HEK293 (cell line): ENCODE measurements around the gene FAM72B.
"Not testable (repeated sequence)": the region's sequence is repeated elsewhere in the genome, so short reads cannot be mapped to it uniquely, and the experiment has no call there.

Experiments used
- MZF1 ChIP-seq: fragments of 450-650 bp; formaldehyde crosslinking; IDR thresholded peaks from 2 replicates; pipeline ENCODE4 v1.5.1; 2017; ENCODE audit warnings: missing biosample characterization, missing genetic modification characterization, borderline replicate concordance
- SCRT2 ChIP-seq: fragments of 450-650 bp; formaldehyde crosslinking; IDR thresholded peaks from 2 replicates; pipeline ENCODE4 v1.5.1; 2016; ENCODE audit warnings: missing biosample characterization, missing genetic modification characterization
- ZBTB7A ChIP-seq: fragments of 450-650 bp; formaldehyde crosslinking; IDR thresholded peaks from 2 replicates; pipeline ENCODE4 v1.5.1; 2016; ENCODE audit warnings: low read depth, missing biosample characterization, missing genetic modification characterization
- ZFHX2 ChIP-seq: fragments of 450-650 bp; formaldehyde crosslinking; conservative IDR thresholded peaks from 2 replicates; pipeline ENCODE4 v1.5.1; 2016; ENCODE audit warnings: missing biosample characterization, missing genetic modification characterization
- ZNF138 ChIP-seq: fragments of 450-650 bp; formaldehyde crosslinking; IDR thresholded peaks from 2 replicates; pipeline ENCODE4 v1.5.1; 2016; ENCODE audit warnings: missing biosample characterization, missing genetic modification characterization, borderline replicate concordance
- ZNF146 ChIP-seq: fragments of 450-650 bp; formaldehyde crosslinking; IDR thresholded peaks from 2 replicates; pipeline ENCODE4 v1.5.1; 2016; ENCODE audit warnings: missing biosample characterization, missing genetic modification characterization
- ZNF175 ChIP-seq: fragments of 450-650 bp; formaldehyde crosslinking; IDR thresholded peaks from 2 replicates; pipeline ENCODE4 v1.5.1; 2016; ENCODE audit warnings: missing biosample characterization, missing genetic modification characterization
- ZNF660 ChIP-seq: fragments of 450-650 bp; IDR thresholded peaks from 2 replicates; pipeline ENCODE4 v1.5.1; 2018; ENCODE audit warnings: missing biosample characterization, mild to moderate bottlenecking, missing genetic modification characterization
- ZSCAN5A ChIP-seq: fragments of 450-650 bp; formaldehyde crosslinking; IDR thresholded peaks from 2 replicates; pipeline ENCODE4 v1.5.1; 2016; ENCODE audit warnings: missing biosample characterization, missing genetic modification characterization
- TF ChIP-seq, protein P1 (sequence below): fragments of 450-650 bp; formaldehyde crosslinking; IDR thresholded peaks from 2 replicates; pipeline ENCODE4 v1.5.1; 2016; ENCODE audit warnings: missing biosample characterization, missing genetic modification characterization
- TF ChIP-seq, protein P2 (sequence below): fragments of 450-650 bp; formaldehyde crosslinking; IDR thresholded peaks from 2 replicates; pipeline ENCODE4 v1.5.1; 2016; ENCODE audit warnings: missing biosample characterization, missing genetic modification characterization

DNA sequence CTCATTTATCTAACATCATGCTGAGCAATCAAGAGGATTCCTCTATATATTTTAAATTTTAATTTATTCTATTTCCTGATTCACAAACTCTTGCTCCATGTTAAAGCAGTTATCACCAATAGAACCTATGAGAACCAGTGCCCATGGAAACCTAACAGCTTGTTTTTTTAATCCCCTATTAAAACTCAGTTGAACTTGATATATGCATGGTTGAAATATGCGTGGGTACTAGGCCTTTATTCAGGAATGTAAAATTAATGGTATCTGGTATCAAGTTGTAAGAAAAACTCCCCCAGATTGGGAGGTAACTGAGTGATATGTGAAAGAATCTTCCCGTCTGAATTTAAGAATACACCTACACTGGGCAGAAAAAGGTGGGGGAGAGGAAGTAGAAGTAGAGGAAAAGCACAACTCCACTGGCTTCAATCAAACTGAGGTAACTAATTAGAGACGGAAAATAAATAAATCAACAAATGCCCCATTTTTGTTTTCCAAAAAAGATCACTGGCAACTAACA, 15.9 kb downstream of the FAM72B start:
- not testable (repeated sequence) for TF ChIP-seq ZNF175 (tag by site-specific recombination); SCRT2 (tag by site-specific recombination); ZSCAN5A (tag by site-specific recombination); ZNF138; ZBTB7A (tag by site-specific recombination); MZF1; ZFHX2 (tag by site-specific recombination); ZNF146; ZNF660 (tag by site-specific recombination)
- TF ChIP-seq, protein P1, sequence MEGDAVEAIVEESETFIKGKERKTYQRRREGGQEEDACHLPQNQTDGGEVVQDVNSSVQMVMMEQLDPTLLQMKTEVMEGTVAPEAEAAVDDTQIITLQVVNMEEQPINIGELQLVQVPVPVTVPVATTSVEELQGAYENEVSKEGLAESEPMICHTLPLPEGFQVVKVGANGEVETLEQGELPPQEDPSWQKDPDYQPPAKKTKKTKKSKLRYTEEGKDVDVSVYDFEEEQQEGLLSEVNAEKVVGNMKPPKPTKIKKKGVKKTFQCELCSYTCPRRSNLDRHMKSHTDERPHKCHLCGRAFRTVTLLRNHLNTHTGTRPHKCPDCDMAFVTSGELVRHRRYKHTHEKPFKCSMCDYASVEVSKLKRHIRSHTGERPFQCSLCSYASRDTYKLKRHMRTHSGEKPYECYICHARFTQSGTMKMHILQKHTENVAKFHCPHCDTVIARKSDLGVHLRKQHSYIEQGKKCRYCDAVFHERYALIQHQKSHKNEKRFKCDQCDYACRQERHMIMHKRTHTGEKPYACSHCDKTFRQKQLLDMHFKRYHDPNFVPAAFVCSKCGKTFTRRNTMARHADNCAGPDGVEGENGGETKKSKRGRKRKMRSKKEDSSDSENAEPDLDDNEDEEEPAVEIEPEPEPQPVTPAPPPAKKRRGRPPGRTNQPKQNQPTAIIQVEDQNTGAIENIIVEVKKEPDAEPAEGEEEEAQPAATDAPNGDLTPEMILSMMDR (tag by site-specific recombination), result not testable (repeated sequence)
- TF ChIP-seq, protein P2, sequence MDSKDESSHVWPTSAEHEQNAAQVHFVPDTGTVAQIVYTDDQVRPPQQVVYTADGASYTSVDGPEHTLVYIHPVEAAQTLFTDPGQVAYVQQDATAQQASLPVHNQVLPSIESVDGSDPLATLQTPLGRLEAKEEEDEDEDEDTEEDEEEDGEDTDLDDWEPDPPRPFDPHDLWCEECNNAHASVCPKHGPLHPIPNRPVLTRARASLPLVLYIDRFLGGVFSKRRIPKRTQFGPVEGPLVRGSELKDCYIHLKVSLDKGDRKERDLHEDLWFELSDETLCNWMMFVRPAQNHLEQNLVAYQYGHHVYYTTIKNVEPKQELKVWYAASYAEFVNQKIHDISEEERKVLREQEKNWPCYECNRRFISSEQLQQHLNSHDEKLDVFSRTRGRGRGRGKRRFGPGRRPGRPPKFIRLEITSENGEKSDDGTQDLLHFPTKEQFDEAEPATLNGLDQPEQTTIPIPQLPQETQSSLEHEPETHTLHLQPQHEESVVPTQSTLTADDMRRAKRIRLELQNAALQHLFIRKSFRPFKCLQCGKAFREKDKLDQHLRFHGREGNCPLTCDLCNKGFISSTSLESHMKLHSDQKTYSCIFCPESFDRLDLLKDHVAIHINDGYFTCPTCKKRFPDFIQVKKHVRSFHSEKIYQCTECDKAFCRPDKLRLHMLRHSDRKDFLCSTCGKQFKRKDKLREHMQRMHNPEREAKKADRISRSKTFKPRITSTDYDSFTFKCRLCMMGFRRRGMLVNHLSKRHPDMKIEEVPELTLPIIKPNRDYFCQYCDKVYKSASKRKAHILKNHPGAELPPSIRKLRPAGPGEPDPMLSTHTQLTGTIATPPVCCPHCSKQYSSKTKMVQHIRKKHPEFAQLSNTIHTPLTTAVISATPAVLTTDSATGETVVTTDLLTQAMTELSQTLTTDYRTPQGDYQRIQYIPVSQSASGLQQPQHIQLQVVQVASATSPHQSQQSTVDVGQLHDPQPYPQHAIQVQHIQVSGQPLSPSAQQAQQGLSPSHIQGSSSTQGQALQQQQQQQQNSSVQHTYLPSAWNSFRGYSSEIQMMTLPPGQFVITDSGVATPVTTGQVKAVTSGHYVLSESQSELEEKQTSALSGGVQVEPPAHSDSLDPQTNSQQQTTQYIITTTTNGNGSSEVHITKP (tag by site-specific recombination), result not testable (repeated sequence)
